IMR-90 (cell line): Measurements from ENCODE around the gene HAAO. TPM values are rescaled to one million over a fixed set of nuclear protein-coding genes. Genes with fewer than 3 reads are reported as not detected.

ENCODE experiments used
- ATAC-seq: fragments of 200-7000 bp; cut with Tn5 transposase; 2 replicates; pipeline ENCODE4 v1.9.1; 2020; ENCODE audit warnings: low read depth, mild to moderate bottlenecking, moderate library complexity
- BruUV-seq: library from RNA; stranded (reverse); fragments of 400-500 nt; replicated peaks from 2 replicates; lab custom pipeline; 2021; lab: Mats Ljungman, UMichigan
- CTCF ChIA-PET: fragments of 300-600 bp; formaldehyde crosslinking; extraction: SDS; loops from one replicate; lab custom pipeline; 2021; ENCODE audit warnings: antibody characterized with exemption; lab: Yijun Ruan, JAX
- POLR2A ChIA-PET: fragments of 300-600 bp; sonication (Branson Sonifier 250); formaldehyde crosslinking; loops from one replicate; lab custom pipeline; 2022; ENCODE audit warnings: antibody characterized with exemption; ENCODE audit not compliant: unreplicated experiment; lab: Charles Lee
- DNase-seq: peaks from one replicate; pipeline ENCODE4 v3.0.0; 2013
- H2AFZ ChIP-seq: replicated peaks from 2 replicates; pipeline ENCODE3; 2013; ENCODE audit warnings: low read length, mild to moderate bottlenecking; ENCODE audit not compliant: poor library complexity
- H2AK5ac ChIP-seq: 2 replicates; pipeline ENCODE4 v1.6.1; 2013; ENCODE audit warnings: low read depth, low read length, inconsistent platforms
- H2AK9ac ChIP-seq: replicated peaks from 2 replicates; pipeline ENCODE3; 2013; ENCODE audit warnings: mild to moderate bottlenecking, low read depth, low read length, moderate library complexity; ENCODE audit not compliant: poor library complexity
- H2BK120ac ChIP-seq: 2 replicates; pipeline ENCODE4 v1.6.1; 2013; ENCODE audit warnings: low read depth, low read length, inconsistent platforms
- H2BK15ac ChIP-seq: 3 replicates; pipeline ENCODE4 v1.6.1; 2013; ENCODE audit warnings: low read depth, low read length, inconsistent platforms
- H2BK20ac ChIP-seq: 2 replicates; pipeline ENCODE4 v1.6.1; 2013; ENCODE audit warnings: low read depth, mild to moderate bottlenecking, inconsistent platforms, low read length, moderate library complexity
- H2BK5ac ChIP-seq: 2 replicates; pipeline ENCODE4 v1.6.1; 2013; ENCODE audit warnings: mild to moderate bottlenecking, low read depth, low read length, inconsistent platforms; ENCODE audit not compliant: poor library complexity, severe bottlenecking
- H3K14ac ChIP-seq: replicated peaks from 2 replicates; pipeline ENCODE4 v1.6.1; 2013; ENCODE audit warnings: low read depth, low read length, inconsistent platforms
- H3K18ac ChIP-seq: 2 replicates; pipeline ENCODE4 v1.6.1; 2013; ENCODE audit warnings: low read depth, low read length, control low read depth
- H3K23ac ChIP-seq: 2 replicates; pipeline ENCODE4 v1.6.1; 2013; ENCODE audit warnings: low read depth, low read length, inconsistent platforms
- H3K27ac ChIP-seq: 2 replicates; pipeline ENCODE4 v1.5.1; 2013; ENCODE audit warnings: mild to moderate bottlenecking, control low read depth, low read length; ENCODE audit not compliant: insufficient read depth
- H3K27me3 ChIP-seq: 2 replicates; pipeline ENCODE4 v1.6.1; 2013; ENCODE audit warnings: low read length; ENCODE audit not compliant: control insufficient read depth, insufficient read depth
- H3K36me3 ChIP-seq: 2 replicates; pipeline ENCODE4 v1.6.1; 2013; ENCODE audit warnings: low read length, mixed read lengths; ENCODE audit not compliant: control insufficient read depth, insufficient read depth
- H3K4ac ChIP-seq: 2 replicates; pipeline ENCODE4 v1.6.1; 2013; ENCODE audit warnings: low read depth, low read length, inconsistent platforms
- H3K4me1 ChIP-seq: 2 replicates; pipeline ENCODE4 v1.6.1; 2013; ENCODE audit warnings: low read length, mixed read lengths; ENCODE audit not compliant: control insufficient read depth, insufficient read depth
- H3K4me2 ChIP-seq: 2 replicates; pipeline ENCODE4 v1.6.1; 2013; ENCODE audit warnings: low read depth, mild to moderate bottlenecking, control low read depth, low read length, moderate library complexity
- H3K4me3 ChIP-seq: 2 replicates; pipeline ENCODE4 v1.5.1; 2013; ENCODE audit warnings: low read depth, mild to moderate bottlenecking, control low read depth, low read length, moderate library complexity; ENCODE audit not compliant: insufficient read depth
- H3K56ac ChIP-seq: 2 replicates; pipeline ENCODE4 v1.6.1; 2013; ENCODE audit warnings: low read length, inconsistent platforms; ENCODE audit not compliant: insufficient read depth; ENCODE audit errors: extremely low read depth
- H3K79me1 ChIP-seq, 2 experiments: 2 replicates each; pipeline ENCODE4 v1.6.1; 2013; ENCODE audit warnings: low read length in 2 of 2, inconsistent platforms in 1 of 2, low read depth in 1 of 2
- H3K9ac ChIP-seq: 2 replicates; pipeline ENCODE4 v1.6.1; 2013; ENCODE audit warnings: low read depth, low read length, control low read depth
- H3K9me1 ChIP-seq: 2 replicates; pipeline ENCODE4 v1.6.1; 2013; ENCODE audit warnings: low read length, inconsistent platforms; ENCODE audit not compliant: insufficient read depth
- H3K9me3 ChIP-seq: 2 replicates; pipeline ENCODE4 v1.6.1; 2013; ENCODE audit warnings: low read length; ENCODE audit not compliant: control insufficient read depth, insufficient read depth
- H4K20me1 ChIP-seq: 2 replicates; pipeline ENCODE4 v1.6.1; 2013; ENCODE audit warnings: low read length, inconsistent platforms; ENCODE audit not compliant: insufficient read depth
- H4K5ac ChIP-seq: 2 replicates; pipeline ENCODE4 v1.6.1; 2013; ENCODE audit warnings: mild to moderate bottlenecking, low read depth, low read length, control low read depth
- H4K8ac ChIP-seq, 2 experiments: 2 replicates each; pipeline ENCODE4 v1.6.1; 2013; ENCODE audit warnings: low read depth in 2 of 2, low read length in 2 of 2, control low read depth in 1 of 2, inconsistent platforms in 1 of 2
- H4K91ac ChIP-seq: 2 replicates; pipeline ENCODE4 v1.6.1; 2013; ENCODE audit warnings: low read depth, low read length, inconsistent platforms; ENCODE audit not compliant: insufficient read depth
- CEBPB ChIP-seq: IDR thresholded peaks from 2 replicates; pipeline ENCODE4 v1.6.1; 2012; ENCODE audit warnings: low read depth, low read length, improper control_type of control experiment
- CTCF ChIP-seq: conservative IDR thresholded peaks from 2 replicates; pipeline ENCODE4 v1.5.1; 2012; ENCODE audit warnings: mild to moderate bottlenecking, low read depth, low read length, improper control_type of control experiment
- ELK1 ChIP-seq: fragments of 150-350 bp; IDR thresholded peaks from 2 replicates; pipeline ENCODE4 v1.6.1; 2016; ENCODE audit warnings: low read depth, mild to moderate bottlenecking, low read length, moderate library complexity, borderline replicate concordance
- FOS ChIP-seq: fragments of 150-350 bp; IDR thresholded peaks from 2 replicates; pipeline ENCODE4 v1.6.1; 2016; ENCODE audit warnings: low read depth, low read length
- MAZ ChIP-seq: IDR thresholded peaks from 2 replicates; pipeline ENCODE4 v1.6.1; 2012; ENCODE audit warnings: low read depth, mild to moderate bottlenecking, low read length, improper control_type of control experiment, moderate library complexity, borderline replicate concordance
- NFE2L2 ChIP-seq: fragments of 150-350 bp; IDR thresholded peaks from 2 replicates; pipeline ENCODE4 v1.6.1; 2016; ENCODE audit warnings: low read depth, mild to moderate bottlenecking, low read length
- POLR2A ChIP-seq: IDR thresholded peaks from 2 replicates; pipeline ENCODE4 v1.6.1; 2012; ENCODE audit warnings: mild to moderate bottlenecking, low read depth, low read length
- RAD21 ChIP-seq: IDR thresholded peaks from 2 replicates; pipeline ENCODE4 v1.6.1; 2012; ENCODE audit warnings: low read length, improper control_type of control experiment
- RCOR1 ChIP-seq: IDR thresholded peaks from 2 replicates; pipeline ENCODE4 v1.6.1; 2012; ENCODE audit warnings: mild to moderate bottlenecking, low read length, improper control_type of control experiment; ENCODE audit not compliant: insufficient replicate concordance
- RFX5 ChIP-seq: IDR thresholded peaks from 2 replicates; pipeline ENCODE4 v1.8.0; 2012; ENCODE audit warnings: low read depth, mild to moderate bottlenecking, low read length, moderate library complexity
- SMC3 ChIP-seq: fragments of 150-350 bp; IDR thresholded peaks from 2 replicates; pipeline ENCODE4 v1.6.1; 2016; ENCODE audit warnings: low read depth, mild to moderate bottlenecking, antibody characterized with exemption, low read length, moderate library complexity
- USF2 ChIP-seq: fragments of 150-350 bp; IDR thresholded peaks from 2 replicates; pipeline ENCODE4 v1.6.1; 2017; ENCODE audit warnings: mild to moderate bottlenecking, antibody characterized with exemption, low read length, low read depth
- WGBS, 2 experiments: methylation state at CpG; one replicate each; pipeline versions ENCODE4 v1.1.5 to v1.1.7; 2013; ENCODE audit warnings: missing lambda C conversion rate in 2 of 2; ENCODE audit not compliant: insufficient read length in 1 of 2; ENCODE audit errors: extremely low coverage in 2 of 2; 5-methylcytosine and 5-hydroxymethylcytosine counted together
- dilution Hi-C: fragments of 300-500 bp; cut with HindIII; formaldehyde crosslinking; loops from one replicate; pipeline ENCODE4 v1.14.3; 2018; ENCODE audit warnings: low sequenced_read_pairs; ENCODE audit not compliant: unreplicated experiment
- in situ Hi-C: fragments of 300-500 bp; cut with MboI; formaldehyde crosslinking; loops from 3 replicates; pipeline ENCODE4 v1.14.3; 2019; ENCODE audit warnings: low sequenced_read_pairs, inconsistent platforms, mixed read lengths
- intact Hi-C: fragments of 100-400 bp; cut with micrococcal nuclease; formaldehyde crosslinking; loops from 2 replicates; pipeline ENCODE4 v1.10.0; 2022
- polyA plus RNA-seq, 3 experiments: library from polyadenylated mRNA; depleted of rRNA; stranded (reverse); fragments of >200 nt; gene quantifications; 2 replicates each; pipeline ENCODE4 v1.2.3, GENCODE V29; 2012; ENCODE audit warnings: low replicate concordance in 1 of 3
- total RNA-seq: library from RNA; depleted of rRNA; stranded (reverse); fragments of >200 nt; gene quantifications from 2 replicates; pipeline ENCODE4 v1.2.3, GENCODE V29; 2012

HAAO gene
- total and polyA plus RNA-seq, 2 of the 4 experiments (the other 2 are of a cell fraction): 0.05 to 0.18 TPM

GRCh38 chr2:42733852-42734251 lies 58.5 kb downstream of the HAAO start:
- Histone ChIP-seq H3K14ac (no peak overlapping the region), H3K9ac (no peak overlapping the region), H2BK5ac (no peak overlapping the region), H2AFZ (no peak overlapping the region), H3K4me2 (no peak overlapping the region), H3K27me3 (no peaks in the 10 kb centered on the region), H3K56ac (no peak overlapping the region), H2AK9ac (no peak overlapping the region), H3K36me3 (peaks cover 3% of the 10 kb centered on the region; the same call in 1 of the 2 replicates), H2BK15ac (no peak overlapping the region), H4K91ac (no peak overlapping the region), H3K4me1 (no peaks in the 10 kb centered on the region), H3K9me1 (no peaks in the 10 kb centered on the region), H3K18ac (no peak overlapping the region), H3K27ac (no peak overlapping the region), H3K9me3 (no peaks in the 10 kb centered on the region), H4K8ac (no peak overlapping the region), H3K79me1 (no peaks in the 10 kb centered on the region), H2BK120ac (no peak overlapping the region), H3K4me3 (no peak overlapping the region), H2BK20ac (no peak overlapping the region), H3K23ac (no peak overlapping the region), H3K4ac (no peak overlapping the region), H2AK5ac (no peak overlapping the region), H4K20me1 (no peaks in the 10 kb centered on the region), H4K5ac (no peak overlapping the region)
- CTCF ChIA-PET: no interaction called here
- in situ Hi-C loops: no loop called here
- ATAC-seq: no peak
- no CpG with 5 or more reads among the region's 1 CpG for WGBS, 2 experiments
- TF ChIP-seq ELK1 (no peak), MAZ (no peak), RCOR1 (no peak), POLR2A (no peak), USF2 (no peak), RFX5 (no peak), SMC3 (no peak), NFE2L2 (no peak), CTCF (no peak), RAD21 (no peak), CEBPB (no peak), FOS (no peak)
- DNase-seq: no peak
- POLR2A ChIA-PET: no interaction called here
- intact Hi-C loops: no loop called here
- no TSS peak for BruUV-seq
- dilution Hi-C loops: no loop called here
